Measurements from ENCODE around the gene HMGCLL1. TPM values are rescaled to one million over a fixed set of nuclear protein-coding genes. Genes with fewer than 3 reads are reported as not detected.

HMGCLL1 gene
- total RNA-seq, 2 donors from 2014 or later = 3.0 to 5.7 TPM

- no peak overlapping the region for H3K4me3 ChIP-seq
- no peak for DNase-seq (ENCODE audit: low spot score)
- no peaks in the 10 kb centered on the region for H3K36me3 ChIP-seq
- TF ChIP-seq CTCF (IDR thresholded peaks at IDR 0.05) (no peak), POLR2A (IDR thresholded peaks at IDR 0.05) (no peak), POLR2AphosphoS5 (IDR thresholded peaks at IDR 0.05) (no peak)
- WGBS = 23% methylated on average over 2 of the region's 2 CpGs
- intact Hi-C loops (cut with DNase I) = no loop called here
- H3K9me3 ChIP-seq = no peaks in the 10 kb centered on the region
- no peak overlapping the region for H3K27ac ChIP-seq
- no peaks in the 10 kb centered on the region for H3K27me3 ChIP-seq (replicated peaks; ENCODE audit: insufficient read depth)
- H3K4me1 ChIP-seq (replicated peaks) = no peaks in the 10 kb centered on the region
Observed at GRCh38 chr6:55536391-55536956, 42.5 kb downstream of the HMGCLL1 start.

- intact Hi-C loops (cut with DNase I) = no loop called here
- TF ChIP-seq POLR2A (IDR thresholded peaks at IDR 0.05) (no peak), POLR2AphosphoS5 (IDR thresholded peaks at IDR 0.05) (no peak), CTCF (IDR thresholded peaks at IDR 0.05) (no peak)
- H3K36me3 ChIP-seq = no peaks in the 10 kb centered on the region
- no peak for DNase-seq (ENCODE audit: low spot score)
- WGBS = 90% methylated on average over 2 of the region's 2 CpGs
- H3K27me3 ChIP-seq (replicated peaks; ENCODE audit: insufficient read depth) = no peaks in the 10 kb centered on the region
- H3K9me3 ChIP-seq = no peaks in the 10 kb centered on the region
- H3K4me1 ChIP-seq (replicated peaks) = no peaks in the 10 kb centered on the region
- no peak overlapping the region for H3K4me3 ChIP-seq
- no peak overlapping the region for H3K27ac ChIP-seq
Observed at GRCh38 chr6:55531496-55531895, 47.5 kb downstream of the HMGCLL1 start.

- no peaks in the 10 kb centered on the region for H3K9me3 ChIP-seq
- H3K4me1 ChIP-seq (replicated peaks) = no peaks in the 10 kb centered on the region
- no peak overlapping the region for H3K4me3 ChIP-seq
- H3K27me3 ChIP-seq (replicated peaks; ENCODE audit: insufficient read depth) = no peaks in the 10 kb centered on the region
- intact Hi-C loops (cut with DNase I) = no loop called here
- 94% methylated on average over 2 of the region's 2 CpGs for WGBS
- no peak for DNase-seq (ENCODE audit: low spot score)
- H3K27ac ChIP-seq = no peak overlapping the region
- no peak for TF ChIP-seq CTCF (IDR thresholded peaks at IDR 0.05)
- TF ChIP-seq POLR2A (IDR thresholded peaks at IDR 0.05) = no peak
- no peak for TF ChIP-seq POLR2AphosphoS5 (IDR thresholded peaks at IDR 0.05)
- H3K36me3 ChIP-seq = no peaks in the 10 kb centered on the region
Observed at GRCh38 chr6:55530931-55531330, 48.1 kb downstream of the HMGCLL1 start.

GRCh38 chr6:55528624-55529023, 50.4 kb downstream of the HMGCLL1 start:
- H3K9me3 ChIP-seq = no peaks in the 10 kb centered on the region
- H3K4me1 ChIP-seq (replicated peaks) = no peaks in the 10 kb centered on the region
- TF ChIP-seq CTCF (IDR thresholded peaks at IDR 0.05) (no peak), POLR2AphosphoS5 (IDR thresholded peaks at IDR 0.05) (no peak), POLR2A (IDR thresholded peaks at IDR 0.05) (no peak)
- DNase-seq (ENCODE audit: low spot score) = no peak
- WGBS = 60% methylated on average over 1 of the region's 1 CpG
- H3K27ac ChIP-seq = no peak overlapping the region
- no peak overlapping the region for H3K4me3 ChIP-seq
- H3K27me3 ChIP-seq (replicated peaks; ENCODE audit: insufficient read depth) = no peaks in the 10 kb centered on the region
- intact Hi-C loops (cut with DNase I) = no loop called here
- H3K36me3 ChIP-seq = no peaks in the 10 kb centered on the region

- H3K4me1 ChIP-seq (replicated peaks) = no peaks in the 10 kb centered on the region
- intact Hi-C loops (cut with DNase I) = no loop called here
- WGBS = 91% methylated on average over 3 of the region's 3 CpGs
- H3K9me3 ChIP-seq = no peaks in the 10 kb centered on the region
- no peak overlapping the region for H3K4me3 ChIP-seq
- TF ChIP-seq POLR2AphosphoS5 (IDR thresholded peaks at IDR 0.05) (no peak), POLR2A (IDR thresholded peaks at IDR 0.05) (no peak), CTCF (IDR thresholded peaks at IDR 0.05) (no peak)
- no peak for DNase-seq (ENCODE audit: low spot score)
- no peaks in the 10 kb centered on the region for H3K27me3 ChIP-seq (replicated peaks; ENCODE audit: insufficient read depth)
- H3K27ac ChIP-seq = no peak overlapping the region
- H3K36me3 ChIP-seq = no peaks in the 10 kb centered on the region
Observed at GRCh38 chr6:55524441-55524840, 54.6 kb downstream of the HMGCLL1 start.

Measured in prostate gland (tissue), 2 donors.